OCI-M1 (cell line): ENCODE results near the gene ACOX2.
"Not testable (repeated sequence)": the region's sequence is repeated elsewhere in the genome, so short reads cannot be mapped to it uniquely, and the experiment has no call there.

Experiments used
- DNase-seq: peaks from one replicate; lab custom pipeline; 2025; lab: John Stamatoyannopoulos, UW

ACOX2 gene

GRCh38 chr3:58534592-58535494 lies 2.1 kb downstream of the ACOX2 start:
- DNase-seq: no peak

GRCh38 chr3:58532794-58533220 lies 4.2 kb downstream of the ACOX2 start:
- peak; percentile 86 for DNase-seq

DNA sequence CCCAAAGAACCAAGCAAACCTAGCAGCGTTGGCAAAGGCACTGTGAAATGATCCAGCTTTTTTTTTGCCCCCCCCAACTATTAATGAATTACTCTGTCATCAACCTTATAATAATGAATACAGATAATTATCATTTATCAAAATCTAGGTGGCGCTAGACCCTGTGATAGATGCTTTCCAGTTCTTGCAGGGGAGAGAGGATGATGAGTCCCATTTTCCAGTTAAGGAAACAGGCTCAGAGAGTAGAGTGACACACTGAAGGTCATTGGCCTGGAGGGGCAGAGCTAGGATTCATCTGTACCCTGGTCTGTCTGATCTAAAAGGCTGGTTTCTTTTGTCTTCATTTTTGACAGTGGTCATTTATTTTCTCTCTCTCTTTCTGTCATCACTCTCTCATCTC lies 5.0 kb downstream of the ACOX2 start:
- no peak for DNase-seq

DNA sequence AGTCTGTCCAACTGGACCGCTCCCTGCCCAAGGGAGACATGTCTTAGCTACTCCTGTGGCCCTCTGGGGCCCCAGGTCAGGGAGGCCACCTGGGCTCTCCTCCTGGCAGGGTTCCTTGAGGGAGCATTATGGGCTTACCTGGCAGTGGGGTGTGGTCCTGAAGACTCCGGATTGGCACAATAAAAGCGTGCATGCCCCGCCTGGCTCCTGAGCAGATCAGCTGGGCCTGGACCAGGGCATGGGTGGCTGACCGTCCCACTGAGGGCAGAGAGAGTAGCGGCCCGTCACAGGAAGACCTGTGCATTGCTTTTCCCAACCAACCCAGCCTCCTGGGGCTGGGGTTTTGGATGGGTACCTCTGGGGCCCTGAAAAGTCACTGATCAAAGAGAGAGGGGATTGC lies 5.4 kb downstream of the ACOX2 start:
- DNase-seq: no peak

DNA sequence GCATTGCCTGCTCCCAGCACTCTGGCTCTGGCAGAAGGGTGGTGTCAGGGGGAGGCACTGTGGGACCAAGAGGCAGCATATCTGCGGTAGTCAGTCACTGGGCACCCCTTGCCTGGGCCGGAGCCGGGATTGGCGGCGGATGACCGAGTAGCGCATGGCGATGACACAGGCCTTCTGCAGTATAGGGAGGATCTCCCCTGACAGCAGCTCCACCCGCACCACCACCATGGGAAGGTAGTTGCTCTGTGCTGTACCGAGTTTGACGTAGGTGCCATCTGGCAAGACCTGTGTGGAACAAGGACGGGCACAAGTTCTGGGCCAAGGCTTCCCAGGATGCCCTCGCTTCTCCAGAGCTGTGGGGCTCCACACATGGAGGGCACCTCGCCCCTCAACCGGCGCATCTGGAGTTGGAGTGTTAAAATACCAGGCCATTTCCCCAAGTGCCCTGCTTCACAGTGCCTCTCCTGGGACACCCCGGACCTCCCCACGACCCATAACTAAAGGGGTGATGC lies 6.6 kb downstream of the ACOX2 start:
- no peak for DNase-seq

DNA sequence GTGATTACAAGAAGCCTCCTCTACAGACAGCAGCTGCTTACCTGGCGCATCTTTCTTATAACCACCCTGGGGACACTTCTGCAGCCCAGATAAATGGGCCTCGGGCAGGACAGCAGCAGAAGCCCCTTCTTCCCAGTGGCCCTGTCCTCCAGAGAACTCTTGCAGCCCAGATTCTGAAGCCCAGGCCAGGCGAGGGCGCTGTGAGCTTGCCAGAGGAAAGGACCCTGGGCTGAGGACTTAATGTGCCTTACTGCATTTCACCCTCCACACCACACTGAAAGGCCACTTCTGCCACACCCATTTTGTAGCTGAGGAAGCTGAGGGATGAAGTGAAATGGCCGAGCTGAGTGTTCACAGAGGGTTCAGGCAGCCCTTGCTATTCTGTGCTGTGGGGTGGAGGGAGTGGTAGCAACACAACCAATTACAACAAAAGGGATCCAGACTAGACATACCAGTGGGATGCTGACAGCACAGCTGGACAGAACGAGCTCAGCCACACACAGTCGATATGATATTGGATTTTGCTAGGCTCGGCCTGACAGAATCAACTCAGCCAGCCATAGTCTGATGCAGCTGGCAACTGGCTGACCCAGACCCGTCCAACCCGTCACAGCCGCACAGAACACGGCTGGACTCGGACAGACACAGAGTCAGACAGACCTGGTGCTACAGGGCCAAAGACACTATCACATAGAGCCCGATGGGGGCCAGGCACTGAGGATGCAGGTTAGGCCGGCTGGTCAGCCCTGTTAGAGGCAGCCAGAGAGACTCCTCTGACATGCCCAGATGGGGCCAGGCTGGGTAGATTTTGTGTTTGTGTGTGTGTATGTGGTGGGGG lies 7.3 kb downstream of the ACOX2 start:
- peak; percentile 74 for DNase-seq

GRCh38 chr3:58528629-58529028 lies 8.4 kb downstream of the ACOX2 start:
- no peak for DNase-seq

DNA sequence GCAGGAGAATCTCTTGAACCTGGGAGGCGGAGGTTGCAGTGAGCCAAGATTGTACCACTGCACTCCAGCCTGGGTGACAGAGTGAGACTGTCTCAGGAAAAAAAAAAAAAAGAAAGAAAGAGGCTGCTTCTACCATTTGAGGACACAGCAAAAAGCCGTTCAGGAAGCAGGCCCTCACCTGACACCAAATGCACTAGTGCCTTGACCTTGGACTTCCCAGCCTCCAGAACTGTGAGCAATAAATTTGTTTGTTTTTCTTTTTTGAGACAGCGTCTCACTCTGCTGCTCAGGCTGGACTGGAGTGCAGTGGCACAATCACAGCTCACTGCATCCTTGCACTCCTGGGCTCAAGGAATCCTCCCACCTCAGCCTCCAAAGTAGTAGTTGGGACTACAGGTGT lies 9.6 kb downstream of the ACOX2 start:
- not testable (repeated sequence) for DNase-seq

DNA sequence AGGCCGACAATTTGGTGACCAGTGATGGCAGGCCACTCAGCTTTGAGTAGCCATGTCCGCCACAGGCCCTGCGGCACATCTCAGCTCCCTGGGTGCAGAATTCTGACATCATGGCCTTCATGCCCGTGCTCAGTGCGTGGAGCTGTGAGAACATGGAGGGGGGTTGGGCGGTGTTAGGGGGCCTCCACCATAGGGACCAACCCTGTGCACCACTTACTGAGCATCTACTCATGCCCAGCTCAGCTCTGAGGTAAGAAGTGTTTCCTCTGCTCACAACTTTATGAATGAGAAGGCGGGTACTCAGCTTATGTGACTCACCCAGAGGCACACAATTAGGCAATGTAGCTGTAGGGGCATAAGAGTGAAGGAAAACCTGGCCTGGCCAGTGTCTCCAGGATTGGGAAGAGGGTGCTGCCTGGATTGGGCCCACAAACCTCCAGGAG lies 10.5 kb downstream of the ACOX2 start:
- DNase-seq: peak; percentile 7

- no peak for DNase-seq
Measured at GRCh38 chr3:58524326-58524888, 12.6 kb downstream of the ACOX2 start.

GRCh38 chr3:58522759-58523425 lies 14.1 kb downstream of the ACOX2 start:
- DNase-seq: peak; percentile 19

DNA sequence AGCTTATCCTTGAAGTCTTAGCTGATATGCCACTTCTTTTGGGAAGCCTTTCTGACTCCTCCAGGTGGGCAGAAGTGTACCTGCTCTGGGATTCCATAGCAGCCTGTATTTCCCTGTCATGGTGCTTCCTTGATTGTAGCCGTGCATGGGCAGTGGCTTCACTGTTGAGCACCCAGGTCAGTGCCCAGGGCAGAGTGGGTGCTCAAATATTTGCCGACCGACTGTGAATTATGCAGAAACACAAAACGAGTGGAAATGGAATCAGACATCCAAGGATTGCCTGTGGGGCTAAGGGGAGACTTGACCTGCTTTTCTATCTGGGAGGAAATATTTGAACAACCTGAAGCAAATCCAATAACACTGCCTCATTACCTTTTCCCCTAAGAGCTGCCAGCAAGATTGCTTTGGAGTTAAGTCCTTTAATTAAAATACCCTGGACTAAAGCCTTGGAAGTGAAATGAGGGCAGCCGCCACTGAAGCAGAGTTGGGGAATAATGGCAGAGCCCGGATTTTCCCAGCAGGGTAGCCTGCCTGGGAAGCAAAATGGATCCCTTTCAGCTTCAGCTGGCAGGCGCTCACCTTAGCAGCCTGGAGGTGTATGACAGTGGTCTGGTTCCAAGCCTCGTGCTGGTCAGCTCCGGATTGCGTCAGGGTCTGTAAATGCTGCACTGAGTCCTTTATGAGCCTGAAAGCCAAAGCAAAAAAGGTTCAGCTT lies 14.9 kb downstream of the ACOX2 start:
- DNase-seq: no peak

DNA sequence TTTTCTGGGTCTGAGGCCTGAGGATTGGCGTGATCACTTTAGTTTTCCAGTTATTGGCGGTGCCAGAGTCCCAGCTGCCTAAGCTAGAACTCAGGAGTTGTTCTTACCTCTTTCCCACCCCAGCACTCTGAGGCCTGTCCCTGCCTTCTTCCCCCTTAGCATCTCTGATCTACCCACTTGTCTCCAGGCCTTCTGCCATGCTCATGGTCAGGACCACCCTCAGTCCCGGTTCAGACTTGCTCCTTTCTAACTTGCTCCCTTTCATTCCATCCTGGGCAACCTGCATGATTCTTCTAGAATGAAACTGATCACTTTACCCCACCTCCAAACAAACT lies 15.7 kb downstream of the ACOX2 start:
- DNase-seq: no peak

DNA sequence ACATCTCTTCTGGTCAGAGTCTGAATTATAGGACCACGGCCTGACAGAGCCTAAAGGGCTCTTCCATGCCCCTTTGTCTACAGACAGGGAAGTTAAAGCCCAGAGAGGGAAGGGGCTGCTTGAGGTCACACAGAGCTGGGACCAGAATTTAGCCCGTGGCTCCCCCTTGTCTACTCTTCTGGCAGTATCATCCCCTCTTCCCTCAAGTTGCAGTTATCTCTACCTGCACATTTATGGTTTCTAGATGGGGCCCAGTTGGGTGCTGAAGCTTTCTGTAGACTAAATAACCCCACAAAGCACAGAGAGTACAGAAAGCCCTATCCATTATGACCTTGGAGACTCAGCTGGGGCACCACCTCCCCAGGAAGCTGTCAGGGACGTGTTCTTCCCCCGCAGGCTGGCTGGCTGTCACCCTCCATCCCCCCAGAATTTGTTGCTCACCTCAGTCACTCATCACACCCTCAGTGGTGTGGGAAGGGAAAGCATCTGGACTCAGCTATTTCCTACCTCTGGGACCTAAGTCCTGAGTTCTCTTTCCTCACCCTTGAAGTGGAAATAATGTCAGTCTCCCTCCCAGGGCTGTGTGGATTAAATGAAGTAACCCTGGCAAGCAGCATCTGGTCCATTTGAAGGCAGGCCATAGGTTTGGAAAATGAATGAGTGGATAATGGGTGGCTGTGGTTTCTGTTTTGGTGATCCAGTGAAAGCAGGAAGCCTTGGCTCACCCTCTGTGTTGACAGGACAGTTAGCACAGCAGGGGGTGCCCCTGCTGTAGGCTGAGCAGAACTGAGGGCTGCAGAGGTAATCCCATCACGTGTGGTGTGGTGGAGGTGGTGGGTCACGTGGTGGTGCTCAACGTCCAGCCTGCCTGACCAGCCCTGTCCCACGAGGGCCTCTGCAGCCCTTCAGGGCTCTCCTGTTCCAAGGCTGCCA lies 16.3 kb downstream of the ACOX2 start:
- DNase-seq: peak; percentile 39

DNA sequence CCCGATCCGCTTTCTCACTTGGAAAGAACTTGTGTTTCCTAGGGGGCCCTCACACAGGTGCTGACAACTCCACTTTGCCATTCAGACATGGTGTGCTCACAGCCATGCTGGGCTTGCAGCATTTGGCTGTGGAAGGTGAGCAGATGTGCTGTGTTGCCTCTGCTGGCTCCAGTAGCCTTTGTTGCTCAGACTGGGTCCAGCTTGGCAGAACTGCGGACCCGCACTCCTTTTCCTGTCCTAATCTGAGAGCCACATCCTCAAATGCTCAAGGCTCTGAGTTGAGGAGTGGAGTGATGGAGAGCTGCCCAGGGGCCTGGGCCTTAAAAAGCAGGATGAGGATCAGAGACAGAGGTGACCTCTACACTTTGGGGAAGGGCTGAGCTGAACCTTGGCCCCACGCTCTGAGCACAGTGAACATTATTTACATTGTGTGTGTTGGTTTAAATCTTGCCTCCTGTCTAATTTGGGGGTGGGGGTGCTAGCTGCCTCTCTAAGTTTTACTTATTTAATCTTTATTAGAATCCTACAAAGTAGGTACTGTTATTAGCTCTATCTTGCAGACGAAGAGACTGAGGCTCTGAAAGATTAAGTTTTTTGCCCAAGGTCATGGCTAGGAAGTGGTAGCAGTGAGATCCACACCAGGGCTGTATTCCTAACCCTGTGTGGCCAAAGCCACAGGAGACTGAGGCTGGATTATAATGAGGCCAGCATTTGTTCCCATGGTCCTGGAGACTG lies 17.2 kb downstream of the ACOX2 start:
- DNase-seq: no peak

DNA sequence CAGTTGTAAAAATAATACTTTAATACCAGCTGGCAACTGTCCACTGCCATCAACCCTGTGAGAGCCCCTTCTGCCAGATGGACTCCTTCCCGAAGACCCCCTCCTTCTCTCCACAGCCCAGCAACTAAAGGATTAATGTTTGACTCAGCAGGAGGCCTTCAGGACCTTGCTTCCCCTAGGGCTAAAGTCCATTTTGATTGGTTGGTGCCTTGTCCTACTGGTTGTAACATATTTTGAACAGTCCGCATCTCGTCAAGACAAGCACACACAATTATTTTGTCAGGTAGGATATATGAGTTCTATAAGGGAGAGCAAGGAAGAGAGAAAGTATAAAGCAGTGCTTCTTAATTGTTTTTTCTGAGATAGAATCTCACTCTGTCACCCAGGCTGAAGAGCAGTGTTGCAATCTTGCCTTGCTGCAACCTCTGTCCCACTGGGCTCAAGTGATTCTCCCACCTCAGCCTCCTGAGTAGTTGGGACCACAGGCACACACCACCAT lies 18.6 kb downstream of the ACOX2 start:
- DNase-seq: no peak

GRCh38 chr3:58514405-58514804 lies 22.6 kb downstream of the ACOX2 start:
- DNase-seq: no peak

DNA sequence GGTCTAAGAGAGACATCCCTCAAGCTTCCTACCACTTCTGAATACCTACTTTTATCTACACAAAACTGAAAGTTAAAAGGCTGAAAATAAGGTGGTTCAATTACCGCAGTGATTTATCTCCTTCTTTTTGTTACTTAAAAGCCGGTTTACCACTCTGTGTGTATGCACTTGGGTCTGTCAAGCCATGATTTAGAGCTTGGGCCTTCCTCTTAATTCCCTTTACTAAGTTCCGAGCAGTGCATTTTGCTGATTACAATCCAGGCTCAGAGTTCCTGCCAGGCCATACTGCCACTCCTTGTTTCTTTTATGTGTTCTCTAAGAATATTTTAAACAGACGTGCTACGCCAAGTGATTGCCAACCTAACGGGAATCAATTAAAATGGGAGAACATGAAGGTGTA lies 28.6 kb downstream of the ACOX2 start:
- no peak for DNase-seq

DNA sequence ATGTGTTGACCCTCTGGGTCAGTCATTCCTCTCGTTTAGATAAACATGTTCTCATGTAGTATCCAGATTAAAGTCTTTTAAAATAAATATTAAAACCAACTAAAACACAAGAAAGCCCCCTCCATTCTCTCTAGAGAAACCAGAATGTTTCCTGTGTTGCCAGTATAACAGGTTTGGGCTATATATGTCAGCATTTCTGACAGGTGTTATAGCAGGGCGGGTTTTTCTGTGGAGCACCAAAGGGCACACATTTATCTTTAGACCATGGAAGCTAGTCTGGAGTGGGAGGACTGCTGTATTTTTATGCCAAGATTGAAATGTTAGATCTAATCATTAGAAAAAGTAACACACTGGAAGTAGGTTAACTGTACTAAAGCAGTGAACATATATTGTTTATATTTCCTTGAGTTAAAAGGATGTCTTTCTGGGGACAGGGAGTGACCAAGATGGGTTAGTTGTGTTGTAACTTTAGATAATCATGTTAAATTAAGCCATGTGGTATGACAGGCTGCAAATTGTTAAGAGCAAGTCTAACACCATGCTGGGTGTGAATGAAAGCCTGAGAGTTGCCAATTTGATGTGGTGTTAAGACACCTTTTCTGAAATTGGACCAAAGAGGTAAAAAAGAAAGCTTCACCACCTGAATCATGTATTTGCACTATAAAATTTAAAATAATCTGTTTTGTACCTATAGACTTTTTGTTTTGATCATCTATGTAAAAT lies 29.5 kb downstream of the ACOX2 start:
- DNase-seq: no peak
